SK-N-MC (cell line): ENCODE measurements around the gene DHPS.

Source experiments
- EZH2 ChIP-seq: fragments of 200-600 bp; sonication (generic); IDR thresholded peaks from one replicate; pipeline ENCODE4 v1.6.1; 2017; ENCODE audit warnings: antibody characterized with exemption
- FOXP2 ChIP-seq: optimal IDR thresholded peaks from 2 replicates; pipeline ENCODE3; 2011; ENCODE audit warnings: mild to moderate bottlenecking, moderate library complexity; ENCODE audit not compliant: insufficient read depth; ENCODE audit errors: extremely low read length, control extremely low read depth
- POLR2AphosphoS5 ChIP-seq: IDR thresholded peaks from 2 replicates; pipeline ENCODE4 v1.6.1; 2012; ENCODE audit warnings: mild to moderate bottlenecking, low read depth, low read length, borderline replicate concordance

GRCh38 chr19:12647490-12648071 lies 34.1 kb downstream of the DHPS start:
- TF ChIP-seq EZH2, result no peak
- no peak for TF ChIP-seq FOXP2
- TF ChIP-seq POLR2AphosphoS5, result no peak
